IMR-90 (cell line): ENCODE measurements around the gene FBXL13. TPM values are rescaled to one million over a fixed set of nuclear protein-coding genes. Genes with fewer than 3 reads are reported as not detected.

Experiments
- ATAC-seq: fragments of 200-7000 bp; cut with Tn5 transposase; 2 replicates; pipeline ENCODE4 v1.9.1; 2020; ENCODE audit warnings: low read depth, mild to moderate bottlenecking, moderate library complexity
- BruUV-seq: library from RNA; stranded (reverse); fragments of 400-500 nt; replicated peaks from 2 replicates; lab custom pipeline; 2021; lab: Mats Ljungman, UMichigan
- CTCF ChIA-PET: fragments of 300-600 bp; formaldehyde crosslinking; extraction: SDS; loops from one replicate; lab custom pipeline; 2021; ENCODE audit warnings: antibody characterized with exemption; lab: Yijun Ruan, JAX
- POLR2A ChIA-PET: fragments of 300-600 bp; sonication (Branson Sonifier 250); formaldehyde crosslinking; loops from one replicate; lab custom pipeline; 2022; ENCODE audit warnings: antibody characterized with exemption; ENCODE audit not compliant: unreplicated experiment; lab: Charles Lee
- DNase-seq: peaks from one replicate; pipeline ENCODE4 v3.0.0; 2013
- H2AFZ ChIP-seq: replicated peaks from 2 replicates; pipeline ENCODE3; 2013; ENCODE audit warnings: low read length, mild to moderate bottlenecking; ENCODE audit not compliant: poor library complexity
- H2AK5ac ChIP-seq: 2 replicates; pipeline ENCODE4 v1.6.1; 2013; ENCODE audit warnings: low read depth, low read length, inconsistent platforms
- H2AK9ac ChIP-seq: replicated peaks from 2 replicates; pipeline ENCODE3; 2013; ENCODE audit warnings: mild to moderate bottlenecking, low read depth, low read length, moderate library complexity; ENCODE audit not compliant: poor library complexity
- H2BK120ac ChIP-seq: 2 replicates; pipeline ENCODE4 v1.6.1; 2013; ENCODE audit warnings: low read depth, low read length, inconsistent platforms
- H2BK15ac ChIP-seq: 3 replicates; pipeline ENCODE4 v1.6.1; 2013; ENCODE audit warnings: low read depth, low read length, inconsistent platforms
- H2BK20ac ChIP-seq: 2 replicates; pipeline ENCODE4 v1.6.1; 2013; ENCODE audit warnings: low read depth, mild to moderate bottlenecking, inconsistent platforms, low read length, moderate library complexity
- H2BK5ac ChIP-seq: 2 replicates; pipeline ENCODE4 v1.6.1; 2013; ENCODE audit warnings: mild to moderate bottlenecking, low read depth, low read length, inconsistent platforms; ENCODE audit not compliant: poor library complexity, severe bottlenecking
- H3K14ac ChIP-seq: replicated peaks from 2 replicates; pipeline ENCODE4 v1.6.1; 2013; ENCODE audit warnings: low read depth, low read length, inconsistent platforms
- H3K18ac ChIP-seq: 2 replicates; pipeline ENCODE4 v1.6.1; 2013; ENCODE audit warnings: low read depth, low read length, control low read depth
- H3K23ac ChIP-seq: 2 replicates; pipeline ENCODE4 v1.6.1; 2013; ENCODE audit warnings: low read depth, low read length, inconsistent platforms
- H3K27ac ChIP-seq: 2 replicates; pipeline ENCODE4 v1.5.1; 2013; ENCODE audit warnings: mild to moderate bottlenecking, control low read depth, low read length; ENCODE audit not compliant: insufficient read depth
- H3K27me3 ChIP-seq: 2 replicates; pipeline ENCODE4 v1.6.1; 2013; ENCODE audit warnings: low read length; ENCODE audit not compliant: control insufficient read depth, insufficient read depth
- H3K36me3 ChIP-seq: 2 replicates; pipeline ENCODE4 v1.6.1; 2013; ENCODE audit warnings: low read length, mixed read lengths; ENCODE audit not compliant: control insufficient read depth, insufficient read depth
- H3K4ac ChIP-seq: 2 replicates; pipeline ENCODE4 v1.6.1; 2013; ENCODE audit warnings: low read depth, low read length, inconsistent platforms
- H3K4me1 ChIP-seq: 2 replicates; pipeline ENCODE4 v1.6.1; 2013; ENCODE audit warnings: low read length, mixed read lengths; ENCODE audit not compliant: control insufficient read depth, insufficient read depth
- H3K4me2 ChIP-seq: 2 replicates; pipeline ENCODE4 v1.6.1; 2013; ENCODE audit warnings: low read depth, mild to moderate bottlenecking, control low read depth, low read length, moderate library complexity
- H3K4me3 ChIP-seq: 2 replicates; pipeline ENCODE4 v1.5.1; 2013; ENCODE audit warnings: low read depth, mild to moderate bottlenecking, control low read depth, low read length, moderate library complexity; ENCODE audit not compliant: insufficient read depth
- H3K56ac ChIP-seq: 2 replicates; pipeline ENCODE4 v1.6.1; 2013; ENCODE audit warnings: low read length, inconsistent platforms; ENCODE audit not compliant: insufficient read depth; ENCODE audit errors: extremely low read depth
- H3K79me1 ChIP-seq, 2 experiments: 2 replicates each; pipeline ENCODE4 v1.6.1; 2013; ENCODE audit warnings: low read length in 2 of 2, inconsistent platforms in 1 of 2, low read depth in 1 of 2
- H3K9ac ChIP-seq: 2 replicates; pipeline ENCODE4 v1.6.1; 2013; ENCODE audit warnings: low read depth, low read length, control low read depth
- H3K9me1 ChIP-seq: 2 replicates; pipeline ENCODE4 v1.6.1; 2013; ENCODE audit warnings: low read length, inconsistent platforms; ENCODE audit not compliant: insufficient read depth
- H3K9me3 ChIP-seq: 2 replicates; pipeline ENCODE4 v1.6.1; 2013; ENCODE audit warnings: low read length; ENCODE audit not compliant: control insufficient read depth, insufficient read depth
- H4K20me1 ChIP-seq: 2 replicates; pipeline ENCODE4 v1.6.1; 2013; ENCODE audit warnings: low read length, inconsistent platforms; ENCODE audit not compliant: insufficient read depth
- H4K5ac ChIP-seq: 2 replicates; pipeline ENCODE4 v1.6.1; 2013; ENCODE audit warnings: mild to moderate bottlenecking, low read depth, low read length, control low read depth
- H4K8ac ChIP-seq, 2 experiments: 2 replicates each; pipeline ENCODE4 v1.6.1; 2013; ENCODE audit warnings: low read depth in 2 of 2, low read length in 2 of 2, control low read depth in 1 of 2, inconsistent platforms in 1 of 2
- H4K91ac ChIP-seq: 2 replicates; pipeline ENCODE4 v1.6.1; 2013; ENCODE audit warnings: low read depth, low read length, inconsistent platforms; ENCODE audit not compliant: insufficient read depth
- CEBPB ChIP-seq: IDR thresholded peaks from 2 replicates; pipeline ENCODE4 v1.6.1; 2012; ENCODE audit warnings: low read depth, low read length, improper control_type of control experiment
- CHD1 ChIP-seq: IDR thresholded peaks from 2 replicates; pipeline ENCODE4 v1.6.1; 2012; ENCODE audit warnings: low read depth, low read length, improper control_type of control experiment
- ELK1 ChIP-seq: fragments of 150-350 bp; IDR thresholded peaks from 2 replicates; pipeline ENCODE4 v1.6.1; 2016; ENCODE audit warnings: low read depth, mild to moderate bottlenecking, low read length, moderate library complexity, borderline replicate concordance
- FOS ChIP-seq: fragments of 150-350 bp; IDR thresholded peaks from 2 replicates; pipeline ENCODE4 v1.6.1; 2016; ENCODE audit warnings: low read depth, low read length
- MAZ ChIP-seq: IDR thresholded peaks from 2 replicates; pipeline ENCODE4 v1.6.1; 2012; ENCODE audit warnings: low read depth, mild to moderate bottlenecking, low read length, improper control_type of control experiment, moderate library complexity, borderline replicate concordance
- NFE2L2 ChIP-seq: fragments of 150-350 bp; IDR thresholded peaks from 2 replicates; pipeline ENCODE4 v1.6.1; 2016; ENCODE audit warnings: low read depth, mild to moderate bottlenecking, low read length
- RFX5 ChIP-seq: IDR thresholded peaks from 2 replicates; pipeline ENCODE4 v1.8.0; 2012; ENCODE audit warnings: low read depth, mild to moderate bottlenecking, low read length, moderate library complexity
- WGBS, 2 experiments: methylation state at CpG; one replicate each; pipeline versions ENCODE4 v1.1.5 to v1.1.7; 2013; ENCODE audit warnings: missing lambda C conversion rate in 2 of 2; ENCODE audit not compliant: insufficient read length in 1 of 2; ENCODE audit errors: extremely low coverage in 2 of 2; 5-methylcytosine and 5-hydroxymethylcytosine counted together
- dilution Hi-C: fragments of 300-500 bp; cut with HindIII; formaldehyde crosslinking; loops from one replicate; pipeline ENCODE4 v1.14.3; 2018; ENCODE audit warnings: low sequenced_read_pairs; ENCODE audit not compliant: unreplicated experiment
- in situ Hi-C: fragments of 300-500 bp; cut with MboI; formaldehyde crosslinking; loops from 3 replicates; pipeline ENCODE4 v1.14.3; 2019; ENCODE audit warnings: low sequenced_read_pairs, inconsistent platforms, mixed read lengths
- intact Hi-C: fragments of 100-400 bp; cut with micrococcal nuclease; formaldehyde crosslinking; loops from 2 replicates; pipeline ENCODE4 v1.10.0; 2022
- polyA plus RNA-seq, 3 experiments: library from polyadenylated mRNA; depleted of rRNA; stranded (reverse); fragments of >200 nt; gene quantifications; 2 replicates each; pipeline ENCODE4 v1.2.3, GENCODE V29; 2012; ENCODE audit warnings: low replicate concordance in 1 of 3
- total RNA-seq: library from RNA; depleted of rRNA; stranded (reverse); fragments of >200 nt; gene quantifications from 2 replicates; pipeline ENCODE4 v1.2.3, GENCODE V29; 2012

FBXL13 gene
- total and polyA plus RNA-seq, 2 of the 4 experiments (the other 2 are of a cell fraction) = 0.24 to 0.36 TPM

- no peak for ATAC-seq
- Histone ChIP-seq H2BK5ac (no peak overlapping the region), H2AK9ac (no peak overlapping the region), H4K5ac (no peak overlapping the region), H2BK20ac (no peak overlapping the region), H3K27ac (no peak overlapping the region), H3K4me2 (no peak overlapping the region), H3K9ac (no peak overlapping the region), H2BK120ac (no peak overlapping the region), H3K56ac (no peak overlapping the region), H4K8ac (no peak overlapping the region), H2AK5ac (no peak overlapping the region), H3K27me3 (no peaks in the 10 kb centered on the region), H3K4me3 (no peak overlapping the region), H3K9me3 (no peaks in the 10 kb centered on the region), H3K9me1 (peaks cover 21% of the 10 kb centered on the region), H3K14ac (no peak overlapping the region), H3K18ac (no peak overlapping the region), H3K4ac (no peak overlapping the region), H4K20me1 (no peaks in the 10 kb centered on the region), H3K23ac (no peak overlapping the region), H3K4me1 (peaks cover 15% of the 10 kb centered on the region), H2AFZ (no peak overlapping the region), H3K36me3 (no peaks in the 10 kb centered on the region), H3K79me1 (peaks cover 0 to 3% of the 10 kb centered on the region in 2 experiments; a peak in 1 of 4 replicates), H4K91ac (no peak overlapping the region), H2BK15ac (no peak overlapping the region)
- WGBS, 2 experiments = no CpG with 5 or more reads among the region's 5 CpGs
- no TSS peak for BruUV-seq
- intact Hi-C loops (no loop called here), dilution Hi-C loops (no loop called here), in situ Hi-C loops (no loop called here)
- no peak for DNase-seq
- POLR2A ChIA-PET = no interaction called here
- TF ChIP-seq ELK1 = no peak
- TF ChIP-seq CEBPB = no peak
- no peak for TF ChIP-seq CHD1
- no peak for TF ChIP-seq MAZ
- TF ChIP-seq NFE2L2 = no peak
- no peak for TF ChIP-seq FOS
- TF ChIP-seq RFX5 = no peak
- CTCF ChIA-PET = no interaction called here
These were observed 205.4 kb downstream of the FBXL13 start for GRCh38 chr7:102869195-102869594.
